ENCODE results near the gene MAGI1.

DNA sequence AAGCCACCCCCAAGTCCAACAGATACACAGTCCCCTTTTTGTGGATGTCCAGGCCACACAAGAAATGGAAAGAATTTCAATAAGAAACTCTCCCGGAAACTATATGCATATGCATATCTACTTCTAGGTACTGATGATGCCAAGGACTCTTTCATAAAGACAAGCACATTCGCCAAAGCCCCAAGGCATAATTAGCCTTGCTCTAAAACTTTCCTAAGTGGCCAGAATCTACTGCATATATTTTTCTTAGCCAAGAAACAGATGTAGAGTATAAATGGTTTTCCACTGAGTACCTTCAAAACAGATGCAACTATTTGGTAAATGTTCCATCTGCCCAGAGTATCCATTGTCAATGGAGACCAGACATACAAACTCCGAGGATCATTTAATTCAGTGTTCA lies 73.9 kb downstream of the MAGI1 start:
- TF ChIP-seq POLR2A (IDR thresholded peaks at IDR 0.05), result no peak
- TF ChIP-seq CTCF (IDR thresholded peaks at IDR 0.05), result no peak

Measured in vagina (tissue), 2 donors.